Activated CD4-positive, alpha-beta T cell treated with anti-CD3 and anti-CD28 coated beads for 1 hour (primary cell): ENCODE data around the gene NCK2.

Experiments used
- DNase-seq: peaks from one replicate; pipeline ENCODE4 v3.0.0-alpha.2; 2020

The NCK2 gene

GRCh38 chr2:105779394-105779793, 34.7 kb downstream of the NCK2 start:
- DNase-seq: no peak

DNA sequence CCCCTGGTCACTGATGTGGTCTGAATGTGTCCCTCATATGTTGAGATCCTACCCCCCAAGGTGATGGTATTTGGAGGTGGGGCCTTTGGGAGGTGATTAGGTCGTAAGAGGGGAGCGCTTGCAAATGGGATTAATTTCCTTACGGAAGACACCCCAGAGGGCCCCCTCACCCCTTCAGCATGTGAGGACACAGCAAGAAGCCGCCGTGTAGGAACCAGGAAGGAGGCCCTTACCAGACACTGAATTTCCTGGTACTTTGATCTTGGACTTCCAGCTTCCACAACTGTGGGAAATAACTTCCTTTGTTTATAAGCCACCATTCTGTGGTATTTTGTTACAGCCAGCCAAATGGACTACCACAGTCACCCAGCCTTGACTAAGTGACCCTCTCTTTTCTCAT, 35.9 kb downstream of the NCK2 start:
- DNase-seq: no peak

DNA sequence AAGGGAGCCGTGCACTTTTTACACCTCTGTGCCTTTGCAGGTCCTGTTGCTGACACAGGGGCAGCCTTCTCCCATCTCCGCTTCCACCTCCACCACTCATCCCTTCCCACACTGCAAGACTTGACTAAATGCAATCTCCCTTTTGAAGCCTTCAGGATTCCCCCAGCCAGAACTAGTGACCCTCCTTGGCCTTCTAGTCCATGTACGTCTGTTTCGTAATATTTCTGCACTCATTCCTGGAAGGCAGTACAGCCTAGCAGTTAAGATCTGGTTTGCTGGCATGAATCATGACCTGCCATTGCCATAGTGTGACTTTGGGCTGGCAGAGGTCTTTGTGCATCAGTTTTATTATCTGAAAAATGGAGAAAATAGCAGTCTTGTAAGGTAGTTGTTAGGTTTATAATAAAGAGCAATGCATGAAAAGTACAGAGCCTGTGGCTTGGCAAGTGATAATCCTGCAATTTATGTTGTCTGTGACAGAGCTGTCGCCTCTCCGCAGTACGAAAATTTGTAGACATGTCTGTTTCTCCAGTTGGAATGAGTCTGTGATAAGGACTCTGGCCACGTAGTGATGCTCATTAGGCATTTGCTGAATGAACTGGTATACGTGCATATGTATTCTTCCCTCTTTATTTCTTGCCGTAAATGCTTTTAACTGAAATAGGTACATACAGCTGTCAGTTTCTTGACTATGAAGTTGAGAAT, 36.7 kb downstream of the NCK2 start:
- no peak for DNase-seq

DNA sequence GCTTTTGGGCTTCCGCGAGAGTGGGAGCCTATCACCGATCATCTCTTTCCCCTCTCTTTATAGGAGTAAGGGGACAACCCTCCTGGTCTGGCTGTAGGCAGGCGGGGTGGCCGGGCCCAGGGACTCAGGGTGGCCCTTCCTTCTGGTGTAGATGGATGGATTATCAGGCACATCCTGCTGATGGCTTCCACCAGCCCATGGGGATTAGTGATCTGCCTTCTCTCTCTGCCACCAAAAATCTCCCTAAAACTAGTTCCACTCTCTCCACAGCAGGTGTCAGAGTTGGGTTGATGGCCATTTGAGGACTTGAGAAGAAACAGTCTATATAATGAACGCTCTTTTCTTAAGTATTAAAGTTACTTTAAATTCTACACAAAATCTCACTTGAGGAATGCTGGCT, 37.4 kb downstream of the NCK2 start:
- DNase-seq: no peak

DNA sequence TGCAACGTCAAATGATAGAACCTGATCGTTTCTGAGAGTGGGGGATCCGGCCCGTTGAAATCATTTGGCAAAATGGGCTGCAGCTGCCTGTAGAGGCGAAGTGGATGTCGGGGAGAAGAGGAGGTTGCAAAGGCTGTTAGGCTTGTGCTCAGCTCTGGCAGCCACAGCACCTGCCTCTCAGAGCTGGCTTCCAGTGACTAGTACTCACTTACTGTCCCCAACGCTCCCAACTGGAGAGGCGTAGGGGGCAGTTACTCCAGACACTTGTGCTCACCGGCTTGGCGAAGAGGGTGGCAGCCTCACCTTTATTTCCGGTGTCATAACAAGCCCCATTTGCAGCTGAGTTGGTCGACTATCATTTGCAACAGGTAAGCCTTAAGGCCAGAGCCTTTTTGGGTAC, 37.9 kb downstream of the NCK2 start:
- DNase-seq: no peak

DNA sequence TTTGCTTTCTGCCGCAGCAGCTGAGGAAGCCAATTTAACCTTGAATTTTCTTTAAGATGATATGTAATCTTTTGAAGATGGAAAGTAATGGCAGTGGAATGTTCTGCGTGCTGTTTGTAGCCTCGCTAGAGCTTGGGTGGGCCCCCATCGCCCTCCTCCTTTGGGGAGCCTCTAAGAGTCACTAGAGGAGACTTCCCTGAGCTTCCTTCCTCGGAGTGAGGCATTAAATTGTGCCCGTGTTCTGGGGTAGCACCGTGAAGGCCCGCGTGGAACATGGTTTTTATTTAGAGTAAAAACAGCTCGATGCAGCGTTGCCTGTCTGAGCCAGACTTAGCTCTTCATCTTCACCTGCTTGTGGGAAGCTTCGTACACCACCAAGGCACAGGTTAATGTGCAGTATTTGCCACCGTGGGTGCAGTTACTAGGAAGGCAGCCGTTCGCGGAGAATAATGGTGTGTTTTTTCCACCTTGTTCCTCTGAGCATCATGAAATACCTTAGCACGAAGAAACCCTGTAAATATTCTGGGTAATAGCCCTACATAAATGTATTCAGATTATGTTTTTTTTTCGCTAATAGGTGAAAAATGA, 38.5 kb downstream of the NCK2 start:
- no peak for DNase-seq

GRCh38 chr2:105783972-105784371, 39.3 kb downstream of the NCK2 start:
- no peak for DNase-seq

DNA sequence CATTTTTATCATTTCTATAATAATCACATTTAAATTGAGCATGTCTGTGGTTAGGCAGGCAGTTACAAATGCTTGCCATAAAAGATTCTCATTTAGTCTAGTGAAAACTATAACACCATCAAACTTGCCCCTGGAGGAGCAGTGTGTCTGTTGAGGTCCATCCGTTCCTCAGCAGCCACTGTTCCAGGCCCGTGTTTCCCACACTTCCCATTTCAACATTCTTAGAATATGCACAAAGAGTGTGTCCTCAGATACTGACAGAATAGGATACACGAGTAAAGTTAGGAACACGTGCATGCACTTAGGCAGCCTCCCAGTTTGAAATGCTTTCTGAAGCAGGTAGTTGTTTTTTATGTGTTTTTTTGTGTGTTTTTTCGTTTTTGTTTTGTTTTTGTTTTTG, 39.9 kb downstream of the NCK2 start:
- no peak for DNase-seq

GRCh38 chr2:105785095-105785847, 40.6 kb downstream of the NCK2 start:
- no peak for DNase-seq

DNA sequence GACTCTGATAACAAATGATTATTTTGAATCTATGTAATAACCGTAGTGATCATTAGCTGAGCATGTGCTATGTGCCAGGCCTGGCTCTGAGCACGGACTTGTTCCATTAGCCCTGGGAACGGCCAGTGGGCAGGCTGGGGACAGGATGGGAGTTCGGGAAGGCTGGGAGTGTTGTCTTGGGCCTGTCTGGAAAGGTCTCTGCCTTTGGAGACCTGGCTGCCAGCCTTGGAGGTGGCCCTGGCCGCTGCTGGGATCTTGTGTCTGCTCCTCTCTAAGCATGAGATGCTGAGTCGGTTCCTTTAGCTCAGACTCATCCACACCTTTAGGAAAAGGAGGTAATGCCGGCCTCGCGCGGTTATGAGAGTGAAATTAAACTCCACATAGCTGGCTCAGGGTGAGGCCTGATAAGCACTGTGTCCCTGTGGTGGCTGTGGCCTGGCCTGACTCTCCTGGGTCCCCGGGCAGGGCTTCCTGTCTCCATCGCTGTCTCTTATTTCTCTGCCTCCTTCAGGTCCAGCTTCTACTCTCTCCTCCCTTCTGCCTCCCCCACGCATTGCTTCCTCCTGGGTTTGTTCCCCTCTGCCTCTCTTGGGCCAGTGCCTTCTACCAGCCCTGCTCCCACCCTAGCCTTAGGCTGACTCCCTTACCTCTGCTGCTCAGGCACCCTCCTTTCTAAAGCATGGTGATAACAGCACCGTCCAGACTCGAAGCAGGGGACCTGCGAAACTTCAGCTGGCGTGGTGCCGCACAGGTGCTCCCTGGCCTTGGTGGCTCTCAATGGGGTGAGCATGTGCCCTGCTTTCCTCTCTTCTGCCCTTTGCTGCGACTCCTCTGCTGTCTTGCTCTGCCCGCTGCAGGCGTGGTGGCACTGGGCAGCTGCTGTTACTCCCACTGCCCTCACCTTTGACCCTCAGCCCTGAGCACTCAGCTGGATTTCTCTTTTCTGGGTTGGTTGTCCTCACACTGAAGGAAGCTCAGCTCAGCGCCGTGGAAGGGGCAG, 41.8 kb downstream of the NCK2 start:
- DNase-seq: no peak

DNA sequence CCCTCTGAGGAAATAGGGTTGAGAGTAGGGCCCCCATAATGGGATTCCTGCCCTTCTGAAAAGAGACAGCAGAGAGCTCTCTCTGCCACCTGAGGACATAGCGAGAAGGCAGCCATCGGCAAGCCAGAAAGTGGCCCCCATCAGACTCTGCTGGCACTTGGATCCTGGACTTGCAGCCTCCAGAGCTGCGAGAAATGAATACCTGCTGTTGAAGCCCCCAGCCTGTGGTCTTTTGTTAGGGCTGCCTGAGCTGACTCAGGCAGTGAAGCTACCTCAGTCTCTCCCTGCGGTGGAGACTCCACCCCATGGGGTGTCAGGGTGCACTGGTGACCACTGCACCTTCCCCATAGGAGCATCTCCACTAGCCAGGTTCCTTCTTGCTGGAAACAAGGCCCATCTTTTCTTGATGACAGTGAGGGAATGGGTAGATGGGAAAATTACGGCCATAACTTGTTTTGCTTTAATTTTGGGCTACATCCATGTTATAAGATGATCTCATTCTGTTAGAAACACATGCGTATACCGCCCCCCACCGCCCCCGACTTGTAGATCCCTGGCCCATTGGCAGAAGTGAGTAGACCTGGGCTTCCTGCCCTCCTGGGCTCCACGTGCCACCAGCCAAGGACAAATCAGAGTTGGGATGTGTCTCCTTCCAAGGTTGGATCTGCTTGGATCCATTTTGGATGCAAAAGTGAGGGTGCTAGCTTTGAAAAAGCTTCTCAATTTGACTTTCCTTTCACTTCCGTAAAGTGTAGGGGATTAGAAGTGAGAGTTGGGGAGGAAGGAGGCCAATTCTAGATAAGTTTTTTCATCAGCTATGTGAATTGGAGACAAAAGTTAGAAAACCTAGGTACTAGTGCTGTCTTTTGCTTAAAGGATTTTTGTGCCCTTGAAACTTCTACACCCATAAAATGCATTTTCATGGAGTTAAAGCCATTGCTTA, 42.9 kb downstream of the NCK2 start:
- DNase-seq: no peak

- no peak for DNase-seq
Measured at GRCh38 chr2:105788670-105789290, 44.1 kb downstream of the NCK2 start.

DNA sequence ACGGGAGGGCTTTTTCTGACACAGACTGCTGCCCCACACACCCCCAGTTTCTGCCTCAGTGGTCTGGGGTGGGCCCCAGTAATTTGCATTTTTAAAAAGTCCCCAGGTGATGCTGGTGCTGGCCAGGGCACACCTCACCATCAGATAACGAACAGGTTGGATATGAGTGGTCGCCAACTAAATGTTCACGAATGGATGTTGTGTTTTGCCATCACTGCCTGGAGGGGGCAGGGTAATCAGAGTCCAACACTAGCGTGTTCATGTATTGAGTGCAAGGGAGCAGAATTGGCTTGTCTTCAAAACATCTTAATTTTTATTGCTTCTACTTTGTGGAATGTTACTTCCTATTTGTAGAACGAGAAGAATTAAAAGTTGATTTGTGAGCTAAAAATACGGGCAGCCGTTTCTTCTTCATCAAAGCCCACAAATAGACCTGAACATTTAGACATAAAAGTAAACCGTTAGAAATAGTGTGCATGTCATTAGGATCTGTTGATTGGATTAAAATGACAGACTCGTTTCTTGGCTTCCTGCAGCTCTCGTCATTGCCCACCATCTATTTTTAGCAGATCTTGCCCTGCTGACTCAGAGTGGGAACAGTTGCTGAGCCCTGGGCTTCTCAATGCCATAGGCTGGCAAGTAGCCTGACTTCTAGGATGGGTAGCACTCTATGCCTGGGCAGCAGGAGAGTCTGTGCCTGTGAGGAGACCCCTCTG, 45.2 kb downstream of the NCK2 start:
- peak; percentile 46 for DNase-seq

GRCh38 chr2:105790461-105791149, 45.9 kb downstream of the NCK2 start:
- DNase-seq: no peak

GRCh38 chr2:105791229-105791628, 46.5 kb downstream of the NCK2 start:
- DNase-seq: no peak

DNA sequence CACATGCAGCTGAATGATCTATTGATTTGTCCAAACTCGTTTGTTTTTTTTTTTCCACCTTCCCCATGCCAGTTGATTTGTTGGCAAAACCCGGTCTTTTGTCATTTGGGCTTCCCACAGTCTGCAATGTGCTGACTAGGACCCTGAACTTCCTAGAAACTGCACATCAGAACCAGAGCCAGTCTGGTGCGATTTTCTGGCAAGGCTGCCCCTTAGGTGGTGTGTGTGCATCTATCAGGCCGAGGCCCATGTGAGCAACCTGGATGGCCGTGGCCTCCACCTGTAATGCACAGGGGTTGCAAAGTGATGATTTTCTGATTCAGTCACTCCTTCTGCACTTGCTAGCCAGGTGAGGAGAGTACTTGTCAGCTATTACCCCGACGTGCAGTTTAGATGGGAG, 47.8 kb downstream of the NCK2 start:
- DNase-seq: no peak

GRCh38 chr2:105793196-105793975, 48.7 kb downstream of the NCK2 start:
- no peak for DNase-seq

- no peak for DNase-seq
Measured at GRCh38 chr2:105794926-105795574, 50.3 kb downstream of the NCK2 start.

GRCh38 chr2:105795575-105795934, 50.8 kb downstream of the NCK2 start:
- no peak for DNase-seq
